Measurements from ENCODE around the gene OSBPL10. TPM values are rescaled to one million over a fixed set of nuclear protein-coding genes. Genes with fewer than 3 reads are reported as not detected.

OSBPL10 gene
- total RNA-seq, 1 experiment from 2014 or later = 2.3 TPM

GRCh38 chr3:31819441-31819840, 161.6 kb downstream of the OSBPL10 start:
- TF ChIP-seq CTCF (conservative IDR thresholded peaks at IDR 0.05; ENCODE audit: low read depth, low read length) (no peak), EZH2 (IDR thresholded peaks at IDR 0.05; ENCODE audit: borderline replicate concordance, low read depth, low read length, poor library complexity, severe bottlenecking) (no peak)
- no peak for DNase-seq (ENCODE audit: low spot score)
- no peak overlapping the region for H3K27ac ChIP-seq (ENCODE audit: low read depth, low read length, poor library complexity, severe bottlenecking)
- intact Hi-C loops (cut with micrococcal nuclease; ENCODE audit: unreplicated experiment) = no loop called here
- no peak overlapping the region for H3K4me3 ChIP-seq (ENCODE audit: low read depth, low read length, poor library complexity, severe bottlenecking)
- no peaks in the 10 kb centered on the region for H3K9me3 ChIP-seq (ENCODE audit: low read depth, low read length, poor library complexity, severe bottlenecking)
- H3K4me1 ChIP-seq (ENCODE audit: insufficient read depth, low read length, poor library complexity, severe bottlenecking) = no peaks in the 10 kb centered on the region
- CTCF ChIA-PET = no interaction called here
- no peaks in the 10 kb centered on the region for H3K36me3 ChIP-seq (ENCODE audit: insufficient read depth, low read length, poor library complexity, severe bottlenecking)
- no peaks in the 10 kb centered on the region for H3K27me3 ChIP-seq (replicated peaks; ENCODE audit: insufficient read depth, low read depth, low read length, poor library complexity)
- POLR2A ChIA-PET (ENCODE audit: low non-redundant PET) = no interaction called here
- no TSS peak for BruUV-seq (replicated peaks)

- ChIA-PET CTCF (no interaction called here), POLR2A (ENCODE audit: low non-redundant PET) (no interaction called here)
- BruUV-seq (replicated peaks) = no TSS peak
- Histone ChIP-seq H3K4me3 (ENCODE audit: low read depth, low read length, poor library complexity, severe bottlenecking) (no peak overlapping the region), H3K36me3 (ENCODE audit: insufficient read depth, low read length, poor library complexity, severe bottlenecking) (no peaks in the 10 kb centered on the region), H3K27ac (ENCODE audit: low read depth, low read length, poor library complexity, severe bottlenecking) (no peak overlapping the region), H3K4me1 (ENCODE audit: insufficient read depth, low read length, poor library complexity, severe bottlenecking) (no peaks in the 10 kb centered on the region), H3K9me3 (ENCODE audit: low read depth, low read length, poor library complexity, severe bottlenecking) (no peaks in the 10 kb centered on the region), H3K27me3 (replicated peaks; ENCODE audit: insufficient read depth, low read depth, low read length, poor library complexity) (no peaks in the 10 kb centered on the region)
- no peak for DNase-seq (ENCODE audit: low spot score)
- TF ChIP-seq CTCF (conservative IDR thresholded peaks at IDR 0.05; ENCODE audit: low read depth, low read length) (no peak), EZH2 (IDR thresholded peaks at IDR 0.05; ENCODE audit: borderline replicate concordance, low read depth, low read length, poor library complexity, severe bottlenecking) (no peak)
- intact Hi-C loops (cut with micrococcal nuclease; ENCODE audit: unreplicated experiment) = no loop called here
Measured at GRCh38 chr3:31817411-31817966, 163.6 kb downstream of the OSBPL10 start.

GRCh38 chr3:31815631-31816440, 165.2 kb downstream of the OSBPL10 start:
- POLR2A ChIA-PET (ENCODE audit: low non-redundant PET) = no interaction called here
- no peak for DNase-seq (ENCODE audit: low spot score)
- intact Hi-C loops (cut with micrococcal nuclease; ENCODE audit: unreplicated experiment) = no loop called here
- Histone ChIP-seq H3K9me3 (ENCODE audit: low read depth, low read length, poor library complexity, severe bottlenecking) (no peaks in the 10 kb centered on the region), H3K36me3 (ENCODE audit: insufficient read depth, low read length, poor library complexity, severe bottlenecking) (no peaks in the 10 kb centered on the region), H3K27ac (ENCODE audit: low read depth, low read length, poor library complexity, severe bottlenecking) (no peak overlapping the region), H3K4me3 (ENCODE audit: low read depth, low read length, poor library complexity, severe bottlenecking) (no peak overlapping the region), H3K27me3 (replicated peaks; ENCODE audit: insufficient read depth, low read depth, low read length, poor library complexity) (no peaks in the 10 kb centered on the region), H3K4me1 (ENCODE audit: insufficient read depth, low read length, poor library complexity, severe bottlenecking) (no peaks in the 10 kb centered on the region)
- CTCF ChIA-PET = no interaction called here
- no TSS peak for BruUV-seq (replicated peaks)
- TF ChIP-seq CTCF (conservative IDR thresholded peaks at IDR 0.05; ENCODE audit: low read depth, low read length) (no peak), EZH2 (IDR thresholded peaks at IDR 0.05; ENCODE audit: borderline replicate concordance, low read depth, low read length, poor library complexity, severe bottlenecking) (no peak)
